GM12891 (cell line): Measurements from ENCODE around the gene TRIM56. TPM values are rescaled to one million over a fixed set of nuclear protein-coding genes. Genes with fewer than 3 reads are reported as not detected.
"Not testable (repeated sequence)": the region's sequence is repeated elsewhere in the genome, so short reads cannot be mapped to it uniquely, and the experiment has no call there.

ENCODE experiments used
- DNase-seq: peaks from one replicate; pipeline ENCODE4 v3.0.0; 2011; ENCODE audit warnings: low spot score; ENCODE audit not compliant: insufficient read length
- FAIRE-seq: peaks from 2 replicates; lab custom pipeline; 2011; peaks lifted over from hg19 to GRCh38; lab: Jason Lieb, UNC
- PAX5 ChIP-seq: IDR thresholded peaks from 2 replicates; pipeline ENCODE4 v1.6.1; 2011; ENCODE audit warnings: low read length, moderate library complexity, mild to moderate bottlenecking; ENCODE audit not compliant: insufficient read depth, severe bottlenecking
- POLR2A ChIP-seq: IDR thresholded peaks from 2 replicates; pipeline ENCODE4 v1.6.1; 2011; ENCODE audit warnings: low read depth, low read length, control low read depth
- POLR2AphosphoS5 ChIP-seq: IDR thresholded peaks from 2 replicates; pipeline ENCODE4 v1.6.1; 2011; ENCODE audit warnings: low read depth, low read length, control low read depth
- POU2F2 ChIP-seq: IDR thresholded peaks from 2 replicates; pipeline ENCODE4 v1.6.1; 2011; ENCODE audit warnings: low read depth, mild to moderate bottlenecking, control low read depth, low read length, moderate library complexity
- SPI1 ChIP-seq: IDR thresholded peaks from 2 replicates; pipeline ENCODE4 v1.6.1; 2011; ENCODE audit warnings: low read depth, low read length, control low read depth
- TAF1 ChIP-seq: IDR thresholded peaks from 2 replicates; pipeline ENCODE4 v1.6.1; 2011; ENCODE audit warnings: low read depth, low read length, control low read depth
- polyA plus RNA-seq: library from polyadenylated mRNA; unstranded; fragments of >200 nt; gene quantifications from one replicate; pipeline ENCODE4 v1.2.1, GENCODE V29; 2012; ENCODE audit warnings: low read depth, missing spikeins, inconsistent platforms; ENCODE audit not compliant: missing spikeins

TRIM56 gene
- polyA plus RNA-seq, result 9.5 TPM

DNA sequence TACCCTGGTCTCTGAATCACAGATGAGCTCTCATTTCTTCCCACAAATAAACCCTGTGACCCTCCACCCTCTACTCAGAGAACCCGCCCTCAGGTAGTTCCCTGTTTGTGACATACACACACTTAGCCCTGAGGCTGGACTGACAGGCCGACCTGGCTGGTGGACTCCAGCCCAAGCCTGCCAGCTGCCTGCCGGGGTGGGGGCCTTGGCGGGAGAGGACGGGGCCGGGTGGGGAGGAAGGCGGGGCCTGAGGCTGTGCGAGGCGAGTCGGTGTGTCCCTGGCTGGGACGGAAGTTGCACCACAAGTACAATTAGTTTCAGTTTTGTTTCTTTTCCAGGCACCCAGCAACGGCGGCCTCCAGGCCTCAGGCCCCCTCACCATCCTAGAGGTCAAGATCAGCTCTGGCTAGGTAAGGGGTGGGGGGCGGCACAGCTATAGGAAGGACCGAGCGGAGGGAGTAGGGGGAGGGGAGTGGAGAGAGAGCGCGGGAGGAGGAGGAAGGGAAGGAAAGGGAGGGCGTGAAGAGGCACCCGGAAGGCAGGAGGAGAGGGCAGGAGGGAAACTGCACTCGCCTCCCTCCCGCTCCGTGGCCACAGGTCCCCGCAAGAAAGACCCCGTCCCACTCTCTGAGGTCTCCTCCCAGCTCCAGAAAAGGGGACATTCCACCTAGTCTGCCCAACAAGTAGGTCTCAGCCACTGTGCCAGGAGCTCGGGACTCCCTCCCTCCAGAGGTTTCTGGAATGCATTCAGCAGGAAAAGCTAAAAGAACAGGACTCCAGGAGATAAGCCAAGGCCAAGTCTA, at the start of gene TRIM56:
TSS of gene TRIM56 (plus strand) at position 320 of the 803 bp plus-strand sequence. CDS start 1,832 bp downstream, outside the sequence.
- TF ChIP-seq POLR2AphosphoS5 (no peak), SPI1 (peak; percentile 21; the same call in 1 of the 2 replicates), POU2F2 (no peak), TAF1 (0 out of 2 replicates have a peak, but pooled peaks have one; percentile 15), PAX5 (no peak), POLR2A (peak; percentile 42; the same call in 1 of the 2 replicates)
- DNase-seq (peak; percentile 91), FAIRE-seq (peak; percentile 99)

- TF ChIP-seq TAF1, result no peak
- no peak for TF ChIP-seq SPI1
- TF ChIP-seq POLR2AphosphoS5, result no peak
- no peak for TF ChIP-seq POLR2A
- no peak for TF ChIP-seq POU2F2
- no peak for TF ChIP-seq PAX5
- DNase-seq (no peak), FAIRE-seq (no peak)
Measured at GRCh38 chr7:101035941-101036340, 49.3 kb upstream of the TRIM56 start.

DNA sequence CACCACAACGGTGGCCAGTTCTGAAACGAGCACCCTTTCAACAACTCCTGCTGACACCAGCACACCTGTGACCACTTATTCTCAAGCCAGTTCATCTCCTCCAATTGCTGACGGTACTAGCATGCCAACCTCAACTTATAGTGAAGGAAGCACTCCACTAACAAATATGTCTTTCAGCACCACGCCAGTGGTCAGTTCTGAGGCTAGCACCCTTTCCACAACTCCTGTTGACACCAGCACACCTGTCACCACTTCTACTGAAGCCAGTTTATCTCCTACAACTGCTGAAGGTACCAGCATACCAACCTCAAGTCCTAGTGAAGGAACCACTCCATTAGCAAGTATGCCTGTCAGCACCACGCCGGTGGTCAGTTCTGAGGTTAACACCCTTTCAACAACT, 44.0 kb upstream of the TRIM56 start:
- not testable (repeated sequence) for FAIRE-seq, DNase-seq

DNA sequence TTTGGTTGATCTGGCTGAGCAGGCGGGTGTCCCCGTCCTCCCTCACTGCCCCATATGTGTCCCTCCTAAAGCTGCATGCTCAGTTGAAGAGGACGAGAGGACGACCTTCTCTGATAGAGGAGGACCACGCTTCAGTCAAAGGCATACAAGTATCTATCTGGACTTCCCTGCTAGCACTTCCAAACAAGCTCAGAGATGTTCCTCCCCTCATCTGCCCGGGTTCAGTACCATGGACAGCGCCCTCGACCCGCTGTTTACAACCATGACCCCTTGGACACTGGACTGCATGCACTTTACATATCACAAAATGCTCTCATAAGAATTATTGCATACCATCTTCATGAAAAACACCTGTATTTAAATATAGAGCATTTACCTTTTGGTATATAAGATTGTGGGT, 26.9 kb upstream of the TRIM56 start:
- no peak for FAIRE-seq
- no peak for TF ChIP-seq SPI1
- TF ChIP-seq PAX5, result no peak
- no peak for TF ChIP-seq POLR2A
- TF ChIP-seq POU2F2, result no peak
- TF ChIP-seq POLR2AphosphoS5, result no peak
- TF ChIP-seq TAF1, result no peak
- DNase-seq, result no peak

GRCh38 chr7:101059620-101059942, 25.7 kb upstream of the TRIM56 start:
- no peak for DNase-seq
- FAIRE-seq, result no peak
- no peak for TF ChIP-seq TAF1

DNA sequence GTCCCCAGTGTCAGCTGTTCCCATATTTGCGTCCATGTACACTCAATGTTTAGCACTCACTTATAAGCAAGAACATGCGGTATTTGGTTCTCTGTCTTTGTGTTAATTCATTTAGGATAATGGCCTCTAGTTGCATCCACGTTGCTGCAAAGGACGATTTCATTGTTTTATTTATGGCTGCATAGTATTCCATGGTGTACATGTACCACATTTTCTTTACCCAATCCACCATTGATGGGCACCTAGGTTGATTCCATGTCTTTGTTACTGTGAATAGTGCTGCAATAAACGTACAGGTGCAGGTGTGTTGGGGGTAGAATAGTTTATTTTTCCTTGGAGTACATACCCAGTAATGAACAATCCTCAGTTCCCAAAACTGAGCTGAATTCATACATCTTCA, 24.3 kb upstream of the TRIM56 start:
- TF ChIP-seq POLR2AphosphoS5 (no peak), POU2F2 (no peak), POLR2A (no peak), PAX5 (no peak), SPI1 (no peak), TAF1 (no peak)
- no peak for DNase-seq
- no peak for FAIRE-seq

DNA sequence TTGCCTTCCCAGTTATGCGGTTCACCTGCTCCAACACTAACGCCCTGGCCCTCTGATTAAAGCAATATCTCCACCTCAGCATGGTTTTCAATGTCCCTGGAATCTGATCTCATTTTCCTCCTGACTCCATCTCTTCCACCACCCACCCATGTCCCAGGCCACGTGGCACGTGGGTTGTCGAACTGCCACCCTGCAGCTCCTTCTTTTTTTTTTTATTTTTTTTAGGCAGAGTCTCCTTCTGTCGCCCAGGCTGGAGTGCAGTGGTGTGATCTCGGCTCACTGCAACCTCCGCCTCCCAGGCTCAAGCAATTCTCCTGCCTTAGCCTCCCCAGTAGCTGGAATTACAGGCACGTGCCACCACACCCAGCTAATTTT, 21.1 kb upstream of the TRIM56 start:
- not testable (repeated sequence) for DNase-seq, FAIRE-seq

- DNase-seq, FAIRE-seq: not testable (repeated sequence)
Measured at GRCh38 chr7:101065162-101065561, 20.1 kb upstream of the TRIM56 start.

DNA sequence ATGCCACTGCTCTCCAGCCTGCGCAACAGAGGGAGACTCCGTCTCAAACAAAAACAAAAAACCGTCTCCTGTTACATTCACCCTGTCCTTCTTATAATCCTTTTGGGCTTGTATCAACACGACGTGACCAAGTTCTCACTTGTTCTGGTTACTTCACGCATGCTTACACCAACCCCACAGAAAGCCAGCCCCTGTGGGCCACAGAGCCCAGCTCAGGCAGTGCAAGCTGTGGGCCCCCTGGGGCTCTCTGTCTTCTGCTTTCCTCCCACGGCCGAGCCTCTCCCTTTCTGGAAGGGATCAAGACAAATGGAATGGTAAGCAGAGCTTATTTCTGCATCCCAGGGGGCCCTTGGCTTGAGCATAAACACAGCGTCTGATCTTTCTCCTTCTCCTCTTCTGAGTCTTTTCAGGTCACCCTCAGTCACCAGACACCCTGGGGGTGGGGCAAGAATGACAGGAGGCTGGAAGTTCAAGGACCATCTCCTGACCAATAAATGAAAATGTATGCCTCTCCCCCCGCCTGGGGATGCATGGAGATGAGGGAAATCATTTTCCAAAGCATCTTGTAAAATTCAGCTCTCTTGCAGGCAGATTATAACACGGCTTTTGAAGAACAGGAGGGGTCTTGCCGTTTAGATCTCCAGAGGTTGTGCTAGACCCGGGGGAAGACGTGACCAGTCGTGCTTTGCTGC, 19.0 kb upstream of the TRIM56 start:
- DNase-seq (no peak), FAIRE-seq (no peak)
- TF ChIP-seq PAX5 (no peak), POU2F2 (no peak), TAF1 (no peak), POLR2AphosphoS5 (no peak), POLR2A (no peak), SPI1 (no peak)

DNA sequence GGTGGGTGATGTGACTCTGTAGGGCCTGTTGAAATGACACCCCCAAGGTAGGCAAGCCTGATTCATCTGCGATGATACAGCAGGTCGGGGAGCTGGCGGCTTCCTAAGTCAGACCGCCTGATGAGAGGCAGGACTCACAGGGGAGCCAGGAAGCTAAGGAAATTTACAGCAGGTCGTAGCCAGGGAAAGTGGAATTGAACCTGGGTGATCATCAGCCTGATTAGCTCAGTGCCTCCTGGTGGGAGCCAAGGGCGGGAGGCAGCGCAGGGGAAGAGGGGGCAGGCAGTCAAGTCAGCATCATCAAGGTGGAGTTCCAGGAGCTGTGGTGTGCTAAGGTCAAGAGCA, 18.5 kb upstream of the TRIM56 start:
- FAIRE-seq (no peak), DNase-seq (no peak)
- TF ChIP-seq SPI1, result no peak
- TF ChIP-seq PAX5, result no peak
- no peak for TF ChIP-seq TAF1
- no peak for TF ChIP-seq POLR2A
- TF ChIP-seq POU2F2, result no peak
- no peak for TF ChIP-seq POLR2AphosphoS5

DNA sequence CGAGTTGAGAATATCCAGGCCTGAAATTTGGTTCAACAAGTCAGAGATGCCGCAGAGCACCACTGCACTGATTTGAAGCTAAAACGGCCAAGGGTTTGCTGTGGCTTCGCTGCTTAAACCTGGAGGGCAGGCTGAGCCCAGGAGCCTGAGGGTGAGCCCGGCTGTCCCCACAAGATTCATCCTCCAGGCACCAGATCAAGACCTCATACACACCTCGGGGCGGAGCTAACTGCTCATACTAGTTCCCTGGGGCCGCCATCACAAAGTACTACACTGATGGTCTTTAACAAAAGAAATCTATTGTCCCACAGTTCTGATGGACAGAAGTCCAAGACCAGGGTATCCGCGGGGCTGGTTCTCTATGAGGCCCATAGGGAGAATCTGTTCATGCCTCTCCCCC, 16.9 kb upstream of the TRIM56 start:
- FAIRE-seq (no peak), DNase-seq (no peak)
- TF ChIP-seq POU2F2 (no peak), PAX5 (no peak), POLR2A (no peak), TAF1 (no peak), SPI1 (no peak), POLR2AphosphoS5 (no peak)

- DNase-seq, FAIRE-seq: not testable (repeated sequence)
Measured at GRCh38 chr7:101071362-101072104, 13.7 kb upstream of the TRIM56 start.
